Measurements from ENCODE around the gene ZNF684.

- TF ChIP-seq POLR2A (IDR thresholded peaks at IDR 0.05) = no peak
- no peak for TF ChIP-seq POLR2AphosphoS5 (IDR thresholded peaks at IDR 0.05)
Measured at GRCh38 chr1:40546957-40547356, 15.5 kb downstream of the ZNF684 start.

Data from breast epithelium (tissue), 3 donors.